Measurements from ENCODE around the gene ISG20L2. TPM values are rescaled to one million over a fixed set of nuclear protein-coding genes. Genes with fewer than 3 reads are reported as not detected.

ISG20L2 gene
- polyA plus RNA-seq, 5 donors: 37.2 to 41.4 (median 39.3) TPM

Other genes starting within 250 kb of the ISG20L2 start
- gene MEF2D, start 228.0 kb downstream of the ISG20L2 start, polyA plus RNA-seq (ENCODE audit: insufficient read depth in 1 of 5, insufficient read length in 5 of 5, low replicate concordance in 1 of 5): 10 to 100 TPM; 20.3 to 38.1 (median 29.4) TPM
- gene IQGAP3, start 156.2 kb downstream of the ISG20L2 start, polyA plus RNA-seq (ENCODE audit: insufficient read depth in 1 of 5, insufficient read length in 5 of 5, low replicate concordance in 1 of 5): 10 to 100 TPM in 4 of 5 donors, 1 to 10 TPM in 1; 9.7 to 26.3 (median 16.4) TPM
- under 1 TPM in 3 of 5 donors, not detected in 2; 0.08 to 0.27 (median 0.21) TPM for gene TTC24, start 149.0 kb downstream of the ISG20L2 start, polyA plus RNA-seq (ENCODE audit: insufficient read depth in 1 of 5, insufficient read length in 5 of 5, low replicate concordance in 1 of 5)
- gene NAXE, start 137.0 kb downstream of the ISG20L2 start, polyA plus RNA-seq (ENCODE audit: insufficient read depth in 1 of 5, insufficient read length in 5 of 5, low replicate concordance in 1 of 5): 10 to 100 TPM; 43.2 to 70.0 (median 51.7) TPM
- gene GPATCH4, start 127.3 kb downstream of the ISG20L2 start, polyA plus RNA-seq (ENCODE audit: insufficient read depth in 1 of 5, insufficient read length in 5 of 5, low replicate concordance in 1 of 5): 10 to 100 TPM; 26.3 to 33.2 (median 30.6) TPM
- under 1 TPM in 3 of 5 donors, not detected in 2; 0.33 to 0.39 (median 0.33) TPM for gene HAPLN2, start 109.4 kb downstream of the ISG20L2 start, polyA plus RNA-seq (ENCODE audit: insufficient read depth in 1 of 5, insufficient read length in 5 of 5, low replicate concordance in 1 of 5)
- 1 to 10 TPM in 1 of 5 donors, under 1 TPM in 4; 0.40 to 1.0 (median 0.46) TPM for gene BCAN, start 86.6 kb downstream of the ISG20L2 start, polyA plus RNA-seq (ENCODE audit: insufficient read depth in 1 of 5, insufficient read length in 5 of 5, low replicate concordance in 1 of 5)
- 10 to 100 TPM; 49.2 to 97.6 (median 56.4) TPM for gene NES, start 51.4 kb downstream of the ISG20L2 start, polyA plus RNA-seq (ENCODE audit: insufficient read depth in 1 of 5, insufficient read length in 5 of 5, low replicate concordance in 1 of 5)
- 100 to 1,000 TPM in 4 of 5 donors, 10 to 100 TPM in 1; 74.4 to 168 (median 119) TPM for gene CRABP2, start 23.2 kb downstream of the ISG20L2 start, polyA plus RNA-seq (ENCODE audit: insufficient read depth in 1 of 5, insufficient read length in 5 of 5, low replicate concordance in 1 of 5)
- gene METTL25B, start 297 bp downstream of the ISG20L2 start, polyA plus RNA-seq (ENCODE audit: insufficient read depth in 1 of 5, insufficient read length in 5 of 5, low replicate concordance in 1 of 5): 10 to 100 TPM; 30.4 to 42.0 (median 36.8) TPM
- gene MRPL24, start 12.3 kb upstream of the ISG20L2 start, polyA plus RNA-seq (ENCODE audit: insufficient read depth in 1 of 5, insufficient read length in 5 of 5, low replicate concordance in 1 of 5): 10 to 100 TPM; 55.1 to 62.1 (median 56.8) TPM
- gene HDGF, start 22.9 kb upstream of the ISG20L2 start, polyA plus RNA-seq (ENCODE audit: insufficient read depth in 1 of 5, insufficient read length in 5 of 5, low replicate concordance in 1 of 5): 100 to 1,000 TPM; 224 to 268 (median 246) TPM
- 100 to 1,000 TPM in 3 of 5 donors, 10 to 100 TPM in 2; 95.0 to 105 (median 100) TPM for gene PRCC, start 38.8 kb upstream of the ISG20L2 start, polyA plus RNA-seq (ENCODE audit: insufficient read depth in 1 of 5, insufficient read length in 5 of 5, low replicate concordance in 1 of 5)
- gene SH2D2A, start 88.1 kb upstream of the ISG20L2 start, polyA plus RNA-seq (ENCODE audit: insufficient read depth in 1 of 5, insufficient read length in 5 of 5, low replicate concordance in 1 of 5): under 1 TPM; 0.46 to 0.88 (median 0.55) TPM
- gene INSRR, start 130.4 kb upstream of the ISG20L2 start, polyA plus RNA-seq (ENCODE audit: insufficient read depth in 1 of 5, insufficient read length in 5 of 5, low replicate concordance in 1 of 5): under 1 TPM in 3 of 5 donors, not detected in 2; 0.03 to 0.12 (median 0.05) TPM
- under 1 TPM; 0.10 to 0.21 (median 0.18) TPM for gene NTRK1, start 132.1 kb upstream of the ISG20L2 start, polyA plus RNA-seq (ENCODE audit: insufficient read depth in 1 of 5, insufficient read length in 5 of 5, low replicate concordance in 1 of 5)
- 10 to 100 TPM; 21.9 to 34.1 (median 27.9) TPM for gene PEAR1, start 165.0 kb upstream of the ISG20L2 start, polyA plus RNA-seq (ENCODE audit: insufficient read depth in 1 of 5, insufficient read length in 5 of 5, low replicate concordance in 1 of 5)
- 1 to 10 TPM in 4 of 5 donors, under 1 TPM in 1; 0.81 to 5.6 (median 3.6) TPM for gene LRRC71, start 191.9 kb upstream of the ISG20L2 start, polyA plus RNA-seq (ENCODE audit: insufficient read depth in 1 of 5, insufficient read length in 5 of 5, low replicate concordance in 1 of 5)

Measured in right lung (tissue), 5 donors.